Nephron progenitor cell (in vitro differentiated cells): ENCODE results near the gene TMEM217.
A peak's percentile ranks its signal among the peaks of the same experiment; 100 is the strongest.

ENCODE experiments used
- DNase-seq: peaks from one replicate; pipeline ENCODE4 v3.0.0; 2021
- H3K27ac Mint-ChIP-seq: 2 replicates; pipeline ENCODE4 v1.8.0; 2021; ENCODE audit warnings: mild to moderate bottlenecking, moderate library complexity, mixed read lengths
- H3K27me3 Mint-ChIP-seq: 2 replicates; pipeline ENCODE4 v1.8.0; 2021; ENCODE audit warnings: mild to moderate bottlenecking, low read depth, mixed read lengths; ENCODE audit not compliant: poor library complexity
- H3K36me3 Mint-ChIP-seq: 2 replicates; pipeline ENCODE4 v1.8.0; 2021; ENCODE audit warnings: low read depth, mixed read lengths
- H3K4me1 Mint-ChIP-seq: 2 replicates; pipeline ENCODE4 v1.8.0; 2021; ENCODE audit warnings: mixed read lengths
- H3K4me3 Mint-ChIP-seq: 2 replicates; pipeline ENCODE4 v1.8.0; 2021; ENCODE audit warnings: mild to moderate bottlenecking, moderate library complexity, mixed read lengths
- H3K9me3 Mint-ChIP-seq: 2 replicates; pipeline ENCODE4 v1.8.0; 2021; ENCODE audit warnings: mild to moderate bottlenecking, moderate library complexity, mixed read lengths
- CTCF ChIP-seq: fragments of 200-600 bp; sonication (generic); IDR thresholded peaks from 2 replicates; pipeline ENCODE4 v1.5.0; 2021; ENCODE audit warnings: antibody characterized with exemption

The TMEM217 gene

GRCh38 chr6:37222125-37222967 lies 35.6 kb downstream of the TMEM217 start:
- Mint-ChIP-seq H3K27ac (peak overlapping the region; percentile 85), H3K4me1 (peaks cover 22% of the 10 kb centered on the region), H3K9me3 (peaks cover 4% of the 10 kb centered on the region), H3K4me3 (peak overlapping the region; percentile 90), H3K27me3 (peaks cover 7% of the 10 kb centered on the region), H3K36me3 (no peaks in the 10 kb centered on the region)
- TF ChIP-seq CTCF = no peak
- DNase-seq = peak; percentile 88

- Mint-ChIP-seq H3K27ac (peak overlapping the region; percentile 85), H3K9me3 (peaks cover 4% of the 10 kb centered on the region), H3K36me3 (no peaks in the 10 kb centered on the region), H3K4me1 (peaks cover 22% of the 10 kb centered on the region), H3K4me3 (peak overlapping the region; percentile 90), H3K27me3 (peaks cover 7% of the 10 kb centered on the region)
- DNase-seq = no peak
- TF ChIP-seq CTCF = no peak
These were observed 36.3 kb downstream of the TMEM217 start for GRCh38 chr6:37221585-37222124.

- no peaks in the 10 kb centered on the region for H3K9me3 Mint-ChIP-seq
- H3K27ac Mint-ChIP-seq = no peak overlapping the region
- no peak for DNase-seq
- H3K4me1 Mint-ChIP-seq = peaks cover 15% of the 10 kb centered on the region
- peaks cover 12% of the 10 kb centered on the region for H3K27me3 Mint-ChIP-seq
- TF ChIP-seq CTCF = no peak
- H3K36me3 Mint-ChIP-seq = no peaks in the 10 kb centered on the region
- no peak overlapping the region for H3K4me3 Mint-ChIP-seq
These were observed 39.4 kb downstream of the TMEM217 start for GRCh38 chr6:37218511-37218910.

- no peak overlapping the region for H3K4me3 Mint-ChIP-seq
- peaks cover 13% of the 10 kb centered on the region for H3K4me1 Mint-ChIP-seq
These were observed 39.9 kb downstream of the TMEM217 start for GRCh38 chr6:37218061-37218460.

GRCh38 chr6:37212268-37212667 lies 45.7 kb downstream of the TMEM217 start:
- TF ChIP-seq CTCF = no peak
- Mint-ChIP-seq H3K36me3 (no peaks in the 10 kb centered on the region), H3K4me3 (no peak overlapping the region), H3K27ac (no peak overlapping the region), H3K4me1 (peaks cover 11% of the 10 kb centered on the region), H3K27me3 (peaks cover 27% of the 10 kb centered on the region), H3K9me3 (no peaks in the 10 kb centered on the region)
- no peak for DNase-seq

More at GRCh38 chr6:37218061-37218460, 39.9 kb downstream of the TMEM217 start:
- peaks cover 12% of the 10 kb centered on the region for H3K27me3 Mint-ChIP-seq
- H3K9me3 Mint-ChIP-seq = no peaks in the 10 kb centered on the region
- no peaks in the 10 kb centered on the region for H3K36me3 Mint-ChIP-seq
- DNase-seq = no peak
- H3K27ac Mint-ChIP-seq = no peak overlapping the region
- TF ChIP-seq CTCF = no peak
